NCI-H82 treated with DMSO at 0.1 percent for 48 hours (cell line): ENCODE results near the gene TGFBI.
"Not testable (repeated sequence)": the region's sequence is repeated elsewhere in the genome, so short reads cannot be mapped to it uniquely, and the experiment has no call there.

ENCODE experiments used
- DNase-seq: peaks from one replicate; lab custom pipeline; 2025; ENCODE audit not compliant: unreplicated experiment; lab: John Stamatoyannopoulos, UW

TGFBI gene

DNA sequence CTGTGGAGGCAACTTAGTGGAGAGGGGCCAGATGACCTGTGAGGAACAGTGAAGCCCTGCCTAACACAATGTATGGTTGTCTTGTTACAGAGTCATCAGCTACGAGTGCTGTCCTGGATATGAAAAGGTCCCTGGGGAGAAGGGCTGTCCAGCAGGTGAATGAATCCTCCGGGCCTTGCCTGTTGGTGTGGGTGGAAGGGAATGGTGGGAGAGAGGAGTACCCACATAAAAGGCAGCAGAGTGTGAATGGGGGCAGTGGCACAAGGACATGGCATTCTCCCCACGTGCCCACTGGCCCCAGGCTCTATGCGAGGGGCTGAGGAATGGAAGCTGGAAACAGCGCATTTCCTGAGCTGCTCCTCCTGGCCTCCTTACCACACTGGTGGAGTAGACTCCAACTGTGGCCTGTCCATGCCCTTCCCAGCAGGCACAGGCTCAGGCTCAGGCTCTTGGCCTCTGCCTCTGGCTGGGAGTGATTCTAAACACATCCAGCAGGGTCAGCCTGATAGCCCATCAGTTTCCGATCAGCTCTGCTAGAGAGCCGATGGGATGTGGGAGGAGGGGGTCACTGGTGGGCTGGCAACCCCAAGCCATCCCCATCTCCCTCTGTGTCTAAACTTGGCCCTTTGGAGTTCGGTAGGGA is 15.3 kb downstream of the TGFBI start:
- no peak for DNase-seq

DNA sequence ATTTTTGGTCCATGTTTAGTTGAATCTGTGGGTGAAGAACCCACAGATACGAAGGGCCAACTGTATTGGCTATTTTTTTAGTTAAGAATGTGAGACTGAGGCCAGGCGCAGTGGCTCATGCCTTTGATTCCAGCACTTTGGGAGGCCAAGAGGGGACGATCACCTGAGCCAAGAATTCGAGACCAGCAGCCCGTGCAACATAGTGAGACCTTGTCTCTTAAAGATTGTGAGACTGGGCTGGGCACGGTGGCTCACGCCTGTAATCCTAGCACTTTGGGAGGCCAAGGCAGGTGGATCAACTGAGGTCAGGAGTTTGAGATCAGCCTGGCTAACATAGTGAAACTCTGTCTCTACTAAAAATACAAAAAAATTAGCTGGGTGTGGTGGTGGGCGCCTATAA is 16.2 kb downstream of the TGFBI start:
- not testable (repeated sequence) for DNase-seq

DNA sequence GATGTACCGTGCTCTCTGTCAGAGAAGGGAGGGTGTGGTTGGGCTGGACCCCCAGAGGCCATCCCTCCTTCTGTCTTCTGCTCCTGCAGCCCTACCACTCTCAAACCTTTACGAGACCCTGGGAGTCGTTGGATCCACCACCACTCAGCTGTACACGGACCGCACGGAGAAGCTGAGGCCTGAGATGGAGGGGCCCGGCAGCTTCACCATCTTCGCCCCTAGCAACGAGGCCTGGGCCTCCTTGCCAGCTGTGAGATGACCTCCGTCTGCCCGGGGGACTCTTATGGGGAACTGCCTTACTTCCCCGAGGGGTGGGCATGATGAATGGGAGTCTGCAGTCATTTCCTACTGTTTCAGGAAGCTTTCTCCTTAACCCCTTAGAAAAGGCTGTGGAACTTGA is 17.5 kb downstream of the TGFBI start:
- no peak for DNase-seq

DNA sequence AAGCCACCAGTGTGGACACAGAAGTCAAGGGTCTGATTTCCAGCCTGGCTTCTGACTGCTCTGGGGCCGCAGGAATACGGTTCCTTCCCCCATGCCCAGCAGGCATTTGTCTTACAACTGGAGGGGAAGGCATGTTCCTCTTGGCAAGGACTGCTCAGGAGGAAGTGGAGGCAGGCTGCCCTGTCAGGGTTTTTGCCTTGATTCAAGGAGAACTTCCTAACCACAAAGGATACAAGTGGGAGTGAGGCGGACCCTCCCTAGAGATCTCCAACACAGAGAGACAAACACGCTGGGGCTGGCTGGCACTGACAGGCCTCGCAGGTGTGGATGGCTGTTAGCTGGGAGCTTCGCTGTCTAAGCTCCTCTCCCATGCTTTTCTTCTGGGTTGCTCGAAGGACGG is 19.1 kb downstream of the TGFBI start:
- no peak for DNase-seq

DNA sequence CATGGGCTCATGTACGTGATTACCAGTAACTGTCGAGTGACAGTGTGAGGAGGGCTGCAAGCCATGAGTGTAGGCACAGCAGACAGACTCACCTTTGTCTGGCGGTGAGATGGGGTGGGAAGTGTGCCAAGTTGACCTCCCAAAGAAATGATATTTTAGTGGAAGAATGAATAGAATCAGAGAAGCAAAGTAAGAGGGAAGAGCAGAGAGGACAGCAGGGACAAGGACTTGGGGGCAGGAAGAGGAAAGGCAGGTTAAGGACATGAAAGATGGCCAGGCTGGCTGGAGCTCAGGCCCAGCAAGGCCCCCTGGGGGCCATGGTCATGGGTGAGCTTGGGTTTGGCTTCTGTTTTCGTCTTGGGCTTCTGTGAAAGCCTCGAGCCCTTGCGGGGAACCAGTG is 20.2 kb downstream of the TGFBI start:
- no peak for DNase-seq

DNA sequence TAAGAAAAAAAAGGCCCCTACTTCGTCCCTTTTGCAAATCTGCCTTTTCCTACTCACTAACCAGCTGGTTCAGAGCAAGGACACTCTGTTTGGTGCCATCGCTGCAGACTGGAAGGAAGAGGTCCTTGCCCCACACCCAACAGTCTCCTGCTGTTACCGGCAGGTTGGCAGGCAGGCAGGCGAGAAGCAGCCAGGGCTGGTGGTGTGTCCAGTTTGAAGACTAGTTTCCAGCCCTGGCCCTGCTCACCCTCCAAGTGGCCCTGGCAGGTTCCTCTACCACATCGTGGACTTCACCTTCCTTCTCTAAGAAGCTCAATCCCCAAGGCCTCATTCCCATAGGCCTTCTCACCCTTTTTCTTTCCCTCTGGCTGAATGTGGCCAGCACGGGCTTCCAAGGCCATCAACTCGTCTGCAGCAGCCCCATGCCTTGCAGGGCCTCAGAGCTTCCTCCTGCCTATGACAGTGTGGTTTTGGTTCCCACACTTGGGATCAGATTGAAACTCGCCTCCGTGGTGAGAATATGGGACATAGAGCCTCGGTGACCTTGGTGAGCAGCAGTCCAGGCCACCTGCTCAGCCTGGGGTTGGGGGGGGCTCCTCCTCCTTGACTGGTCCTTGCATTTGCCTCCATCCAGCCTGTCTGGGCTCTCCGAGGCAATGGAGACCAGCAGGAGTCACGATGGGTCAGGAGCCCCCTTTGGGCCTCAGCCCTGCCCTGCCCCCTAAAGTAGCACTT is 22.9 kb downstream of the TGFBI start:
- no peak for DNase-seq

DNA sequence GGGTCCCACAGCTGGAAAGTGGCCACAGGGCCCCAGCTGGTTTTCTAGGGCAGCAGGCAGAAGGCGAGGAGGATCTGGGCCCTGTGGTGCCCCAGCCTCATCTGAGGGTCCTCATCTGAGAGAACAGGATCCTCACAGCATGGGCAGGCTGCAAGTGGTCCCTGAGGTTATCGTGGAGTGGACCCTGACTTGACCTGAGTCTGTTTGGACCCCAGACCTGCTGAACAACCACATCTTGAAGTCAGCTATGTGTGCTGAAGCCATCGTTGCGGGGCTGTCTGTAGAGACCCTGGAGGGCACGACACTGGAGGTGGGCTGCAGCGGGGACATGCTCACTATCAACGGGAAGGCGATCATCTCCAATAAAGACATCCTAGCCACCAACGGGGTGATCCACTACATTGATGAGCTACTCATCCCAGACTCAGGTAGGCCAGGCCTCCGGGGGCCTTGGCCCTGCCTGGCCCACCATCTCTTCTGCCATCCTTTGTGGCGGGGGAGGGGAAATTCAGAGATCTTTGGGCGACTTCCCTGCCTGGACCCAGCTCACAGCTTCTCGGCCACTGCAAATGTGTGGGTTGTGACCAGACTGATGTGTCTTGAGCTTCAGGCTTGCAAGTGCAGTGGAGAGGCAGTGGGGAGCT is 24.0 kb downstream of the TGFBI start:
- no peak for DNase-seq

DNA sequence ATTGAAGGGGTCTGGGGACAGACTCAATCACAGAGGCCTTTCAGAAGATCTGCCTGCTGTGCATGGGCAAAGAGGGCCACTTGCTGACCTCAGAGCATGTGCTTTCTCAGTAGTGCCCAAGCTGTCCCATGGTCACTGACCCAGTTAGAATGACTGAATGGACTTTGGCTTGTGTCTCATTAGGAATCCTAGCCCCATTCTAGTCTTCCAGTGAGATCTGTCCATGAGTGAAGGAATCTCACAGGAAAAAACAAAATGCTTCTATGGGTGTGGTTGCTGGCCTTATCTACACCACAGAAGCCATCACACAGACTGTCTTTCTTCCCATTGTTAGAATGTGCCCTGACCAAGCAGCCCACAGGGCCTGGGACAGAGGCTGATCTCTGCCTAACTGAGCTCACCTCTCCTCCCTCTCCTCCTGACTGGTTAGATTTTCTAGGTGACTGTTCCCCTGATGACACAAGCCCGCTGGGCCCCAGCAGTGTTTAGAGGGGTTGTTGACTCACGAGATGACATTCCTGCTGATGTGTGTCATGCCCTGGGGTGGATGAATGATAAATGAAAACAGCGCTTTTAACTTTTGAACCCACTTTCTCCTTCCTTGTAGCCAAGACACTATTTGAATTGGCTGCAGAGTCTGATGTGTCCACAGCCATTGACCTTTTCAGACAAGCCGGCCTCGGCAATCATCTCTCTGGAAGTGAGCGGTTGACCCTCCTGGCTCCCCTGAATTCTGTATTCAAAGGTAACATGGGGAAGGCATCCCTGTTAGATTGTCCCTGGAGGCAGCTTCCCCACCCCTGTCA is 24.8 kb downstream of the TGFBI start:
- no peak for DNase-seq

DNA sequence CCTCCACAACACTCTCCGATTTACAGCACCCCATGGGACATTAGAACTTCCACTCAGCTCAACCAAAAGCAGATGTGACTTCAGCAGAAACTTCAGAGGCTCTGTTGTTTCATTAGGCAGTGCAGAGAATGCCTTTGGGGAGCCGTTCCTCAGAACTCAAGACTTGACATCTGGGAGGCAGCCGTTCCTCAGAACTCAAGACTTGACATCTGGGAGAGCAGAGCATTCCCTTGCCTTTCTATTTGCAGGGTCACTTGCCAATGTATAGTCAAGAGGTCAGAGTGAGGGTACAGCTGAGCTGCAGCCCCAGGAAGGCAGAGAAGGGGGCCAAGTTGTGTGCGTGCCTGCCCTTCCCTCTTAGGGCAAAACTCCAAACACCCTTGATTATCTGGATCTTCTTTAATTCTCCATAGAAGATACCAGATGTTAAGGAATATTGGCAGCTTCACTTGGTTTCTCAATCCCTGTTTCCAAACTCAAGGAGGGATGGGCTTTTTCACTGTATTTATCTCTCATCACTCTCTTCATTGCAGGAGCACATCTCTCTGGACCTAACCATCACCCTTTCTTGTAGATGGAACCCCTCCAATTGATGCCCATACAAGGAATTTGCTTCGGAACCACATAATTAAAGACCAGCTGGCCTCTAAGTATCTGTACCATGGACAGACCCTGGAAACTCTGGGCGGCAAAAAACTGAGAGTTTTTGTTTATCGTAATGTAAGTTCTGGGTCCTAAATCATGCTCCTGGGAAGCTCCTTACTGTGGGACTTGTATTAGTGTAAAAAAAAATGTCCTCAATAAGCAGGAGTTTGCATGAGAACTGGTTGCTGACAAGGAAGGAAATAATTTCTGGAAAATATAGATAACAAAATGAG is 25.6 kb downstream of the TGFBI start:
- DNase-seq: no peak

DNA sequence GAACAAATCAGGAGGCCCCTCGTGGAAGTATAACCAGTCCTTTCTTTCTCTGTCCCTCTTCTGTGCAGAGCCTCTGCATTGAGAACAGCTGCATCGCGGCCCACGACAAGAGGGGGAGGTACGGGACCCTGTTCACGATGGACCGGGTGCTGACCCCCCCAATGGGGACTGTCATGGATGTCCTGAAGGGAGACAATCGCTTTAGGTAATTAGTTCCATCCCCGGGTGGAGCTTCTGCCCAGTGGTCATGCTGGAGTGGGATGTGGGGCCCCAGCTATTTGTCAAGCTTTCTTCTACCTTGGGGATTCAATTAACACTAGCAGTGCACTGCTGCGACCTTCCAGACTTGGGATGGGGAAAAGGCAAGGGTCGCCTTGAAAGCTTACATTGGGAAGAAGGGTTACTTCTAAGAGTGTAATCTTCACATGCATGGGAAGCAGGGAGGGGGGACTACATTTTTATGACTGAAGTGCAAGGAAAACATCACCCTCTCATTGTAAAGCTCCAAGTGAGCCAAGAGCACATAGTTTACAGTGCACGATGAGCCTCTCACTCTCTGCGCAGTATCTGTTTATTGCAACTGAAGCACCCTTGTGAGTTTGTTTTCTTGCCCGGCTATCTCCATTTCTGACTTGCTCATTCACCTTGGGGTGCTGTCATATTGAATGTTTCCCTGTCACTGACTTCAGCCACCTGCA is 27.0 kb downstream of the TGFBI start:
- no peak for DNase-seq

DNA sequence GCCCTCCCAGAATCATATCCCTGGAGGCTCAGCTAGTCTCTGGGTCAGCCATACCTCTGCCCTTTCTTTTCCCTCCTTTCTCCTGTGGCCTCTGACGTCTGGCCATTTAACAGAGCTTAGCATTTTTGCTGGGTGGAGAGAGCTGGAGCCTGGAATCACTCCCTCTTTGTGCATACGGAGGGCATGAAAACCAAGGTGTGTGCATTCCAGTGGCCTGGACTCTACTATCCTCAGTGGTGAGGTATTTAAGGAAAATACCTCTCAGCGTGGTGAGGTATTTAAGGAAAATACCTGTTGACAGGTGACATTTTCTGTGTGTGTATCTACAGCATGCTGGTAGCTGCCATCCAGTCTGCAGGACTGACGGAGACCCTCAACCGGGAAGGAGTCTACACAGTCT is 27.5 kb downstream of the TGFBI start:
- DNase-seq: no peak

DNA sequence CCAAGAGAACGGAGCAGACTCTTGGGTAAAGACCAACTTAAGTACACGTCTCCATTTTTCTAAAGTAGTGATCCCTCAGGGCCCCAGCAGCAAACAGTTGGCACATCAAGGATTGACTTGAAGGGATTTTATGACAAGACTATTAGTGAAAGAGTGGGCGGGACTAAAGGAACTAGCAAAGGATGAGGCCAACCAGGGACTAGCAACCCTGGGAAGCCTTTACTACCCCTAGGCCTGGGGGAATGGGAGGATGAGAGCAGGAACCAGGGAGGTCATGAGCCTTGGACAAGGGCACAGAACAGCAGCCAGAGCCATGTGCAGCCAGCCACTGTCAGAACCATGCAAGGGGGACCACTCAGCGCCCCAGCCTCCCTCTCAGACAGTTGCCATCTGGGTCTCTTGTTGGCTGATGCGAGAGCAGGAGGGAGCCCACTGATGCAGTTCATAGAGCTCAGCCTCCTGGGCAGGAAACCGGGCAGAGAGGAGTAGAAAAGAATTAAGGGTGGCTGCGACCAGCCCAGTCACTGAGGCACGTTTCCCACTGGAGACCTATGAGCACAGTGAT is 28.1 kb downstream of the TGFBI start:
- DNase-seq: no peak

DNA sequence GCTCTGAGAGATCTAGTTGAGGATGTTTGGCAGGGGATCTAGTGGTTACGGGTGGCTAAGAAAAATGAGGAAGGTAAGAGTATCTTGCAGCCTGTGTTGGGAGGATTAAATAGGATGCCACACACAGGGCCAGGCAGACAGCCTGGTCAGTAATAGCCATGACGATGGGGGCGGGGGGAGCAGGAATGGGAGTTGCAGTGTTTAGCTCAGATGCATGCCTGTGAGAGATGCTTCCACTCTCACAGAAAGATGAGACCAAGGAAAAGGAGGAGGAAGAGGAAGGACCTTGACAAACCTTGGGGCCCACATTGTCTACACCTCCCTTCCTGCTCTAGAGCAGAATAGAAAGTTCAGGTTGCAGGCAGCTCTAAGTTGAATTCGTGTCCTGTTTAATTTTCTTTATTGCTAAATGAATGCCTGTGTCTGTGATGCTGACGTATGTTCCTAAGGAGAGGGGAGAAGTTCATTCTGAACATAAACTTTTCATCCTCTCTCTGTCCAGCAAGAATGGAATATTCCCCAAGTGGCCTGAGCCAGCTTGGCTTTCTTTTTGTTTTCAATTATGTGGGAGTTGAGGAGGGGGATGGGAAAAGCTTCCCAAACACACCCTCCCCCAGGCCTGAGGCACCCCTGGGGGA is 28.7 kb downstream of the TGFBI start:
- no peak for DNase-seq

DNA sequence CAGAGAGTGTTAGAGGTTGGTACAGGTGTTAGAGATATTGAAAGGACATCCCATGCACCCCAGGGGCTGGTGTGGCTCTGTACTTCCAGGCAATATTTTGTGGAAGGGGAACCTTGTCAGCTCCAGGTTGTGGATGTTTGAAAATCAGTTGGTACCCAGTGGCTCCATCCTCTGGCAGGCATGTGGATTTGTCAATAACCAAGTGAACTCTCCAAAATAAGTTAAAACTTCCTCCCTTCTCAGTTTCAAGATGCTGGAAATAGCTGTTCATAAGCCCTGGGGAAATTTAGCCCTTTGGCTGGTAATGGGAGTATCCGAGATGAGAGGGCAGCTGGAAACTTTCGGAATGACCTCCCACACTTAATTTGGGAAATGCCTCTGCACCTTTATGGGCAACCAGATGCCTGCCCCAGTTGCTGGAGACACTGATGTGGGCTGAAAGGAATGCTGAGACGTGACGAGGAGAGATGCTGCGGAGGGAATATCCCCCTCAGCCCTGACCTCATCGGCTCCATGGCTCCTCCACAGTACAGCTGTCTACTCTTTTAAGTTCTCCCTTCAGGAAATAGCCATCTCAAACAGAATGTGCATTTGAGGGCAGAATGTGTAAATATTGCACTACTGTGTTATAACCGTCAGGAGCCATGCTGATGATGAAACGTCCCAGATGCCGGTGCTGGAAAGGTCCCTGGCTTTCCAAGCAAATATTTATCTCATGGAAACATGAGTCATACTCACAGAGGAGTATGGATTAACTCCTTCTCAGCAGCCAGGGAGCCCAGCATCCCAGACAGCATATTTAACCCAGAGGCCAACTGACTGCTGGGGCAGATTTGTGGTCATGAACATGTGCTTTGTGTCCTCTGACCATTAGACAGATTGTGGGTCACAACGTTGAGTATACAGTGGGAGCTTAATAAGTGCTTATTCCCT is 29.5 kb downstream of the TGFBI start:
- no peak for DNase-seq

DNA sequence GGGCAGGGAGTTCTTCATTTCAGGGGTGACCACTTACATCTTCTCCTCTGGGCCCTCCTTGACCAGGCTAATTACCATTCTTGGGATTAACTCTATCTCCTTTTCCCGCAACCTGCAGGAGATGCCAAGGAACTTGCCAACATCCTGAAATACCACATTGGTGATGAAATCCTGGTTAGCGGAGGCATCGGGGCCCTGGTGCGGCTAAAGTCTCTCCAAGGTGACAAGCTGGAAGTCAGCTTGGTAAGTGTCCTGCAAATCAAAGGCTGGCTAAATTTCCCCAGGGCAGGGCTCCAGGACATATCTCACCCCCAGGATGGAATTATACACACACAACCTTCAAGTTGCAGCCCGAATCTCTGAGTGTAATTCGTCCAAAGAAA is 30.2 kb downstream of the TGFBI start:
- no peak for DNase-seq

DNA sequence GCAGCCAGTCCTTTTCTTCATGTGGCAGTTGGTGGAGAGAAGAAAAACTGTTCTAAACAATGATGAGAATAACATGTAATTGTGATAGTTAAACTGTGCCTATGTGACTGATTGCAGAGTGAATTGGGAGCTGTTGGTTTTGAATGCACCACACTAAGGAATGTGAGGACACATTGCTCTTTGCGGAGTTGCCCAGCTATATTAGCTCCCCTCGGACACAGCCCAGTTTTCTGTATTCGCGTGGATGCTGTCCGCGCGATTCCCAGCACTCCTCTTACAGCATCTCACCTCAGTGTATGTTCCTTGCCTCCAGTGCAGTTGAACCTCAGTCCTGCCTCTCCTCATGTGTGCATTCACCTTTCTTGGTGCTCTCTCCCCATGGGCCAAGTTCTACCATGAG is 32.2 kb downstream of the TGFBI start:
- no peak for DNase-seq

DNA sequence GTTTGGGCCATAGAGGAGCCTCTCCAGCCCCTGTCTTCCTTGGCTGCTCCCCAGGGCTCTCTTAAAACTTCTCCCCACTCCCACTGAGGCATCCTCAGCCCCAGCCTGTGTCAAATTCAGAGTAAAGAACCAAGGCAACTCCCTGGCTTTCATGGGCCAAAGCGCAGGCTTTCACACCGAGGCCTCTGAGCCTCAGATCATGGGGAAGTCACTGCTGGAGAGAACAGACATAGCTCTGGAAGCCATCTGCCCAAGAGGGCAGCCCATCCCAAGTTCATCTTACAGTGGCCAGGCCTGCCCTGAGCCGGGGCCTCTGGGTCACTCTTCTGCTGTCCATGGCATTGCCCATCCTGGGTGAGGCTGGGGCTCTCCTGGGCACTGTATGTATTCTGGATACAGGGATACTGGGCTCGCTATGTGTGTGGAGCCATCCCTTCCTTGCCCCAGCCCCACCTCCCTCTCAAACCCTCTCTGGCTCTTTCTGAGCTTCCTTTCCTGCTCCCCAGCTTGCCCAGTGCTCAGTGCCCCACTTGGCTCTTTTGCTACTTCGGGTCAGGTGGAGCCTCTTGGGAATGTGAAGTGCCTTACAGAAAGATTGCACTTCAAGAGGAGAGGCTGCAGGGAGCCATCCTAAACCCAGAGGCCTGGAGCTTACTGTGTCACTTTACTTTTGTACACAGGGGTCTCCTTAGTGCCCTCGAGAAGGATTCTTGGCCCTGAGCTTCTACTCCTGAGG is 33.0 kb downstream of the TGFBI start:
- DNase-seq: no peak
